HUES48 (cell line): ENCODE data around the gene MOB2.

Source experiments
- H3K27ac ChIP-seq: one replicate; pipeline ENCODE4 v1.7.0; 2013; ENCODE audit warnings: low read depth, low read length, inconsistent platforms
- H3K27me3 ChIP-seq: 2 replicates; pipeline ENCODE4 v1.6.1; 2013; ENCODE audit warnings: mild to moderate bottlenecking, low read length; ENCODE audit not compliant: control insufficient read depth, insufficient read depth
- H3K36me3 ChIP-seq: 2 replicates; pipeline ENCODE4 v1.6.1; 2013; ENCODE audit warnings: low read length; ENCODE audit not compliant: control insufficient read depth, insufficient read depth
- H3K4me1 ChIP-seq: 2 replicates; pipeline ENCODE4 v1.6.1; 2013; ENCODE audit warnings: mild to moderate bottlenecking, low read length; ENCODE audit not compliant: control insufficient read depth, insufficient read depth
- H3K4me3 ChIP-seq: 2 replicates; pipeline ENCODE4 v1.5.1; 2013; ENCODE audit warnings: mild to moderate bottlenecking, low read depth, low read length
- H3K9ac ChIP-seq: 2 replicates; pipeline ENCODE4 v1.6.1; 2013; ENCODE audit warnings: mild to moderate bottlenecking, low read depth, low read length, moderate library complexity
- H3K9me3 ChIP-seq: 2 replicates; pipeline ENCODE4 v1.6.1; 2013; ENCODE audit warnings: low read length; ENCODE audit not compliant: control insufficient read depth, insufficient read depth

Gene MOB2

GRCh38 chr11:1419811-1420210, 66.8 kb downstream of the MOB2 start:
- Histone ChIP-seq H3K27ac (no peak overlapping the region), H3K9ac (no peak overlapping the region), H3K36me3 (no peaks in the 10 kb centered on the region), H3K4me3 (no peak overlapping the region), H3K4me1 (no peaks in the 10 kb centered on the region), H3K9me3 (peaks cover 32% of the 10 kb centered on the region), H3K27me3 (no peaks in the 10 kb centered on the region)
